WI38 (cell line): ENCODE measurements around the gene AADACL4.

Source experiments
- H3K4me3 ChIP-seq: 2 replicates; pipeline ENCODE4 v1.5.1; 2011; ENCODE audit warnings: low read depth, mild to moderate bottlenecking, control low read depth, low read length
- CTCF ChIP-seq: IDR thresholded peaks from 2 replicates; pipeline ENCODE4 v1.5.1; 2012; ENCODE audit warnings: low read depth, mild to moderate bottlenecking, control low read depth, low read length

Gene AADACL4

GRCh38 chr1:12643785-12644184 is at the start of gene AADACL4:
Gene AADACL4, plus strand, starts transcription at chr1:12644085. Its CDS starts 462 bp downstream, at chr1:12644547.
- no peak for TF ChIP-seq CTCF
- H3K4me3 ChIP-seq, result no peak within 1 kb of the TSS

DNA sequence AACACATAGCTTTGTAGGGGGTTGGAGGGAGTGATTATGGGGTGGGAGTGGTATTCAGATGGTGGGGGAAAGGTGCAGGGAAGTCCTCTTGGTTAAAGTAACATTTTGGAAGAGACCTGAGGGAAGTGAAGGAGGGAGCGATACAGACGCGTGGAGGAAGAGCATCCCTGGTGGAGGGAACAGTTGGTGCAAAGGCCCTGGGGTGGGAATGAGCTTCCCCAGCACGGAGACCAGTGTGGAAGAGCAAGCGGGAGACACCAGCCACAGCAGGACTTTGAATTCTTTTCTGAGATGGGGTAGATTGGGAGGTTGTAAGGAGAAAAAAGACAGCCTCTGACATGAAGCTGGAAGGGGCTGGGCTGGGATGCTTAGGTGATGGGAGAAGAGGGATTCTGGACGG is 49.4 kb upstream of the AADACL4 start:
- H3K4me3 ChIP-seq, result no peak overlapping the region
- no peak for TF ChIP-seq CTCF

- peak overlapping the region; percentile 53; the same call in 1 of the 2 replicates for H3K4me3 ChIP-seq
- no peak for TF ChIP-seq CTCF
Measured at GRCh38 chr1:12594966-12595756, 48.7 kb upstream of the AADACL4 start.

DNA sequence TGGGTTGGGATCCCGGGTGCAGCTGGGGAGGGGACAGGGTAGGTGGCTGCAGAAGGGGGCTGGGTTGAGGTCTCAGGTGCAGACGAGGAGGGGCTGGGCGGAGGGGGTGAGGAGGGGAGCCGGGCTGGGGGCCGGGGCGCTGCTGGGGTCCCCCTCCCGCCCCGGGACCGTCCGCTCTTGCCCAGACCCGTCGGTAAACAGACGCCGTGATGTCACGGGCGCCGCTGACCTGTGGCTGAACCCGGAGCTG is 48.2 kb upstream of the AADACL4 start:
- peak overlapping the region; percentile 53; the same call in 1 of the 2 replicates for H3K4me3 ChIP-seq

DNA sequence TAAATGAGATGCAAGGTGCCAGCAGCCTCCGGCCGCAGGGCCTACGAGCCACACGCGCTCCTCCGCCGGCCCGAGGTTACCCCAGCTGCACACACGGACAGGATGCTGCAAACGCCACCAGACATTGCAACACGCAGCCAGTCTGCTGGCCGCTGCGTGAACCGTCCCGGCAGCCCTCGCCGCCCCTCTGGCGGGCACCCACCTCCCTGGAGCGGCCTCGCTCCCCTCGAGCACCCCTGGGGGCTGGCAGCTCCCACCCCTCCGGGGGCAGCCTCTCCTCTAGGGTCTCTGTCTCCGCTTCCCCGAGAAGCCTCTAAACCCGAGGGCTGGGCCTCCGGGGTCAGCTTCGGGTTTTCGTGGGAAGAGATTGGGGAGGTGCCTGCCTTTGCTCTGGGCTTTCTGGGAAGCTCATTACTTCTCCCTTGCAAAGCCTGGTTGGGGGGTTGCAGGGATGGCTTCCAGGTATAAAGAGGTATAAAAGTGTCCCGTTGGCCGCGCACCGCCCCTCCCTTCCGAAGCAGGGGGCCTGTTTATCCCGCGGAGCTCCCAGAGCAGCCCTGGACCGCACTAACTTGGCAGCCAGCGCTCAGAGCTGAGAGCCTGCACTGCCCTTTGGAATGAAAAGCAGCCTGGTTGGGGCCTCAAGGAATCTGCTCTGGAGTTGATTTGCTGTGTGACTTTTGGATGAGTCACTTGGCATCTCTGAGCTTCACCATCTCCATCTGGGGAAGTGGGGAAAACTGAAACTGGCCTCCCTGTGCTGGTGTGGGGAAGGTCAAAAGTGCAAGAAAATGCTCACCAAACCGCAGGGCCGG is 47.7 kb upstream of the AADACL4 start:
- TF ChIP-seq CTCF, result no peak
- peak overlapping the region; percentile 53 for H3K4me3 ChIP-seq

More for the DNA sequence above, 48.2 kb upstream of the AADACL4 start:
- TF ChIP-seq CTCF, result no peak

- no peak for TF ChIP-seq CTCF
- no peak overlapping the region for H3K4me3 ChIP-seq
Measured at GRCh38 chr1:12597792-12598191, 46.1 kb upstream of the AADACL4 start.

- no peak overlapping the region for H3K4me3 ChIP-seq
- no peak for TF ChIP-seq CTCF
Measured at GRCh38 chr1:12598974-12599373, 44.9 kb upstream of the AADACL4 start.
